Stimulated activated naive B cell treated with anti-CD40 and anti-IgM and Interleukin-4, amounts not matched to agents 10 μg/mL and 1 μg/mL and 100 μg/mL, for 72 hours (primary cell): ENCODE data around the gene HIVEP1.

Experiments used
- ATAC-seq, 2 donors: fragments of 150-1000 bp; cut with Tn5 transposase; replicated peaks; 2 replicates each; pipeline ENCODE4 v1.10.0; 2021; ENCODE audit warnings: moderate library complexity in 1 of 2
- DNase-seq: peaks from one replicate; pipeline ENCODE4 v3.0.0; 2021
- H3K27ac Mint-ChIP-seq: one replicate; pipeline ENCODE4 v1.8.0; 2022; ENCODE audit warnings: mild to moderate bottlenecking, mixed read lengths
- H3K27me3 Mint-ChIP-seq, 2 donors: one replicate each; pipeline ENCODE4 v1.8.0; 2022; ENCODE audit warnings: mixed read lengths in 2 of 2
- H3K36me3 Mint-ChIP-seq, 2 donors: one replicate each; pipeline ENCODE4 v1.8.0; 2022; ENCODE audit warnings: mixed read lengths in 2 of 2, mild to moderate bottlenecking in 1 of 2
- H3K4me1 Mint-ChIP-seq, 2 donors: one replicate each; pipeline ENCODE4 v1.8.0; 2022; ENCODE audit warnings: mixed read lengths in 2 of 2, mild to moderate bottlenecking in 1 of 2
- H3K4me3 Mint-ChIP-seq, 2 donors: one replicate each; pipeline ENCODE4 v1.8.0; 2022; ENCODE audit warnings: mild to moderate bottlenecking in 2 of 2, mixed read lengths in 2 of 2, moderate library complexity in 1 of 2
- H3K9me3 Mint-ChIP-seq, 2 donors: one replicate each; pipeline ENCODE4 v1.8.0; 2022; ENCODE audit warnings: mixed read lengths in 2 of 2, mild to moderate bottlenecking in 1 of 2

Gene HIVEP1

DNA sequence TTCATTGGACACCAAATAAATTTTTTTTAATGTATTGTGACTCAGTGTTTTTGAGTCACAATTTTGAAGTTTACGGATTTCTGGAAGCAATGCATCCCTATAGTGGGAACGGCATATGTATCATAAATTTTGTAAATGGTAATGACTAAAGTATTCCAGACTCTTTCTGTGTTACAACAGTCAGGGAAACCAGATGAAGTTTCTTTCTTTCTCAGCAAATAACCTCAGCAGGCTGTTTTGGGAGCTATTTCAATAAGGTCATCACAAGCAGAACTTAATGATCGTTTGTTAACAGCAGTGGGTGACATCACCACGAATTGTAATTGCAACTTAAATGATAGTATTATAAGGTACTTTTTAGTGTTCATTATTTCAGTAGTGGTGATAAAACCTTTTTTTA, 52.0 kb downstream of the HIVEP1 start:
- H3K4me1 Mint-ChIP-seq: peaks cover 37 to 49% of the 10 kb centered on the region in 2 donors
- peaks cover 20 to 33% of the 10 kb centered on the region in 2 donors for H3K36me3 Mint-ChIP-seq
- no peak for DNase-seq
- peaks cover 0 to 3% of the 10 kb centered on the region in 2 donors for H3K9me3 Mint-ChIP-seq
- H3K27ac Mint-ChIP-seq: no peak overlapping the region
- H3K27me3 Mint-ChIP-seq: no peaks in the 10 kb centered on the region
- H3K4me3 Mint-ChIP-seq: no peak overlapping the region
- ATAC-seq: no peak

GRCh38 chr6:12064538-12065071, 52.5 kb downstream of the HIVEP1 start:
- ATAC-seq (no peak), DNase-seq (no peak)
- Mint-ChIP-seq H3K27me3 (no peaks in the 10 kb centered on the region), H3K36me3 (peaks cover 18 to 29% of the 10 kb centered on the region in 2 donors), H3K4me3 (no peak overlapping the region), H3K4me1 (peaks cover 35 to 44% of the 10 kb centered on the region in 2 donors), H3K9me3 (peaks cover 0 to 3% of the 10 kb centered on the region in 2 donors), H3K27ac (peak overlapping the region; percentile 88)

- ATAC-seq: peak; percentile 44 to 48
Measured at GRCh38 chr6:12065321-12066140, 53.4 kb downstream of the HIVEP1 start.

GRCh38 chr6:12066297-12066696, 54.2 kb downstream of the HIVEP1 start:
- Mint-ChIP-seq H3K27ac (no peak overlapping the region), H3K4me1 (peaks cover 29 to 41% of the 10 kb centered on the region in 2 donors), H3K27me3 (no peaks in the 10 kb centered on the region), H3K4me3 (no peak overlapping the region), H3K9me3 (peaks cover 0 to 3% of the 10 kb centered on the region in 2 donors), H3K36me3 (peaks cover 21 to 27% of the 10 kb centered on the region in 2 donors)
- no peak for ATAC-seq
- DNase-seq: no peak

More at GRCh38 chr6:12065321-12066140, 53.4 kb downstream of the HIVEP1 start:
- Mint-ChIP-seq H3K27me3 (no peaks in the 10 kb centered on the region), H3K4me1 (peaks cover 32 to 40% of the 10 kb centered on the region in 2 donors), H3K36me3 (peaks cover 16 to 26% of the 10 kb centered on the region in 2 donors), H3K27ac (peak overlapping the region; percentile 88), H3K9me3 (peaks cover 0 to 3% of the 10 kb centered on the region in 2 donors), H3K4me3 (peak overlapping the region in 1 of 2 donors; percentile 30)
- no peak for DNase-seq

- H3K27me3 Mint-ChIP-seq: no peaks in the 10 kb centered on the region
- H3K4me1 Mint-ChIP-seq: peaks cover 33 to 36% of the 10 kb centered on the region in 2 donors
- H3K36me3 Mint-ChIP-seq: peaks cover 18 to 32% of the 10 kb centered on the region in 2 donors
- no peak overlapping the region for H3K27ac Mint-ChIP-seq
- peaks cover 0 to 3% of the 10 kb centered on the region in 2 donors for H3K9me3 Mint-ChIP-seq
- no peak for ATAC-seq
- no peak for DNase-seq
- no peak overlapping the region for H3K4me3 Mint-ChIP-seq
Measured at GRCh38 chr6:12068899-12069557, 56.9 kb downstream of the HIVEP1 start.

GRCh38 chr6:12069891-12070529, 57.9 kb downstream of the HIVEP1 start:
- Mint-ChIP-seq H3K9me3 (peaks cover 0 to 3% of the 10 kb centered on the region in 2 donors), H3K27me3 (no peaks in the 10 kb centered on the region), H3K36me3 (peaks cover 14 to 26% of the 10 kb centered on the region in 2 donors), H3K4me1 (peaks cover 25 to 30% of the 10 kb centered on the region in 2 donors), H3K4me3 (no peak overlapping the region), H3K27ac (peak overlapping the region; percentile 25)
- DNase-seq (no peak), ATAC-seq (no peak)

DNA sequence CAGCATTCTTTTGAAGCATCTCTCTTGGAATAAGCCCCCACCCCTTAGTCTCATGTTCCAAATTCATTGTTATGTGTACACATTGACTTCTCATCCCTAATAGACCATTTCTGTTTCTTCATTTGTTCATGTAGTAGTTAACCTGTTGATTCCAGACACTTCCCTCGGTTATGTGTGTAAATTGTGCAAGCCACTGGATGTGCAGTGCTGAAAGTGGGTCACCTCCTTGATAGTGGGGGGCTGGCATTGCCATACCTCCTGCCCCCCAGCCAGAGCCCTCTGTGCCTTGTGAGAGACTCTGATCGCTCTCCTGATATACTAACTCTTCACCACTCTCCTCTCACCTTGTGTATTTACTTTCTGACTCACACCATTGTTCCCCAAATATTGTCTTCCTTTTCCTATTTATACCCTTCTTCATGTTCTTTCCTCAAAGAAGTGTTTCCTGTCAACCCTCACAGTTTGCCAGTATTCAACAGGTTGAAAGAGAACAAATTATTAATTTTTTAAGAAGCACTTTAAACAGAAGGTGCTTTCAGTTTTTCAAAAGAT, 59.0 kb downstream of the HIVEP1 start:
- ATAC-seq: no peak
- H3K36me3 Mint-ChIP-seq: peaks cover 7 to 16% of the 10 kb centered on the region in 2 donors
- H3K27me3 Mint-ChIP-seq: no peaks in the 10 kb centered on the region
- H3K9me3 Mint-ChIP-seq: no peaks in the 10 kb centered on the region
- H3K27ac Mint-ChIP-seq: peak overlapping the region; percentile 1
- peaks cover 21 to 23% of the 10 kb centered on the region in 2 donors for H3K4me1 Mint-ChIP-seq
- no peak overlapping the region for H3K4me3 Mint-ChIP-seq
- DNase-seq: no peak

DNA sequence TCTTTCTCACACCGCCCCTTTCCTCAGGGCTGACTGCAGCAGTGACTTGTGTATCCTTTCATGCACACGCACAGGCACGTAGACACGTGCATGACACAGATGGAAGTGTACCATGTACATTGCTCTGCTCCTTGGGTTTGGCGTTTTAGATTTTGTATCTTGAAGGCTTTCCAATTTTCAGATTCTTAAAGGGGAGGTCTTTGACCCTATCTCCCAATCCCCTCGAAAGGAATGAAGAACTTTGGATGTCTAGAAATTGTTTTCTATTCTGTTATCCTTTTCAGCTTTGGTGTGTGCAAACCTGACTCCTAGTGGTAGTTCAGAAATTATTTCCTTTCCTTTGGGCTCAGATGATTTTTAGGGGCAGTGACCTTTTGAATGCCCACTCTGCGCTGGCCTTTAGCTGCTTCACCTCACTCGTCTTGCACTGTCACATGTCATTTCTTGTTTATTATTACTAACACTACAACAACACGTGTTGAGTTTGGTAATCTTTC, 63.0 kb downstream of the HIVEP1 start:
- H3K36me3 Mint-ChIP-seq: peaks cover 7 to 23% of the 10 kb centered on the region in 2 donors
- DNase-seq (no peak), ATAC-seq (no peak)
- H3K27ac Mint-ChIP-seq: no peak overlapping the region
- no peaks in the 10 kb centered on the region for H3K9me3 Mint-ChIP-seq
- no peaks in the 10 kb centered on the region for H3K27me3 Mint-ChIP-seq
- peaks cover 19 to 26% of the 10 kb centered on the region in 2 donors for H3K4me1 Mint-ChIP-seq
- H3K4me3 Mint-ChIP-seq: no peak overlapping the region

GRCh38 chr6:12077021-12077710, 65.1 kb downstream of the HIVEP1 start:
- DNase-seq: no peak
- Mint-ChIP-seq H3K9me3 (no peaks in the 10 kb centered on the region), H3K4me1 (peaks cover 26 to 35% of the 10 kb centered on the region in 2 donors), H3K4me3 (no peak overlapping the region), H3K27ac (no peak overlapping the region), H3K36me3 (peaks cover 3 to 27% of the 10 kb centered on the region in 2 donors), H3K27me3 (no peaks in the 10 kb centered on the region)
- ATAC-seq: no peak

DNA sequence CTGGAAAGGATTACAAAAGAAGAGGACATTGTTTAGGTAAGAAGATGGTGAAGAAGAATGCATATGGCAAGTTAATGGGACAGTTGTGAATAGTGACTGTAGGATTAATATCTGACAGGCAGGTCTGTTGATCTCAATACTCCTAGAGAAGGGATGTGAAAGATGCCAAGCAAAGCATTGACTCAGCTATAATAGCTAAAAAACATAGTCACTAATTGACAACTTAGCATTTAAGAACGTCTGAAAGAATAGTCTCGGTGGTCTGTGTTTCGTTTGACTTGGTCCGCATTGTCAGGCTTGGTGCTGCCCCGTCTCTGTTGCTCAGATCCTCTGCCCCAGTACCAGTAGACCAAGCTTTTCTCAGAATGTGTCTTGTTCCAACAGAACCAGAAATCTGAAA, 65.9 kb downstream of the HIVEP1 start:
- Mint-ChIP-seq H3K9me3 (no peaks in the 10 kb centered on the region), H3K27me3 (no peaks in the 10 kb centered on the region), H3K36me3 (peaks cover 3 to 22% of the 10 kb centered on the region in 2 donors), H3K4me1 (peaks cover 31 to 32% of the 10 kb centered on the region in 2 donors), H3K4me3 (no peak overlapping the region), H3K27ac (no peak overlapping the region)
- DNase-seq (no peak), ATAC-seq (no peak)

DNA sequence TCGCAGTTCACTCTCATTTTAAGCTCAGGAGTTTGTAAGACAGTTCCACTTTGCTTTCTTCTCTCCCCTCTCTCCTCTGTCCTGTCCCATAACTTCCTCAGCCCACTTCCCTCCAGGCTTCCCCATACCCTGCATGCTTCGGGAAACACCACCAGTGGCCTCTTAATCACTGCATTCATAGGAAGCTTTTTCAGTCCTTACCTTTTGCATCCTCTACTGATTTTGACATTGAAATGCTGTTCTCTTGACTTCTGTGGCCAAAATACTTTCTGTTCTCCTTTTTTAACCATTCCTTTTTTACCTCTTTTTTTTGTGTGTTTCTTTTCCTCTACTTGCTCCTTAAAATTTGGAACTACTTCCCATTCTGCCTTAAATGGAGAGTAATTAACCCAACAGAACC, 69.7 kb downstream of the HIVEP1 start:
- Mint-ChIP-seq H3K9me3 (no peaks in the 10 kb centered on the region), H3K27me3 (no peaks in the 10 kb centered on the region), H3K4me1 (peaks cover 37 to 48% of the 10 kb centered on the region in 2 donors), H3K27ac (peak overlapping the region; percentile 59), H3K4me3 (peak overlapping the region; percentile 11 to 54), H3K36me3 (peaks cover 6 to 18% of the 10 kb centered on the region in 2 donors)
- DNase-seq (no peak), ATAC-seq (peak; percentile 53 to 72)

DNA sequence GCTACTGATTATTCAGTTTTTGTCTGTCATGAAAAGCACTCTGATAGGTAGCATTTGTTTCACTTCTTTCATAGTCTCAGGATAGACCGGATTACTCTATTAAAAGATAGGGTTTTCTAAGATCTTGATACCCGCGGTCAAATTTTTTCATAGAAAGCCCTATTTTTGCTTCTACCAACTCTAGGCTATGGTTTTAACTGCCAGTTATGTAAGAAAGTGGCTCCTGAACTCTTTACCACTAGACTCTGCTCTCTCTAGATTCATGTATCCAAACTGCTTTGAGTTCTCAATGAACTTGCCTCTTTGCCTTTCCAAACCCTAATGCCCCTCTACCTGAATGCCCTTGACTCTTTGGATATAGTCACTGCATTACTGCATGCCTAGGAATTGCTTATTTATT, 70.3 kb downstream of the HIVEP1 start:
- Mint-ChIP-seq H3K36me3 (peaks cover 6 to 18% of the 10 kb centered on the region in 2 donors), H3K27me3 (no peaks in the 10 kb centered on the region), H3K27ac (no peak overlapping the region), H3K4me3 (no peak overlapping the region), H3K9me3 (no peaks in the 10 kb centered on the region), H3K4me1 (peaks cover 35 to 48% of the 10 kb centered on the region in 2 donors)
- no peak for DNase-seq
- no peak for ATAC-seq

DNA sequence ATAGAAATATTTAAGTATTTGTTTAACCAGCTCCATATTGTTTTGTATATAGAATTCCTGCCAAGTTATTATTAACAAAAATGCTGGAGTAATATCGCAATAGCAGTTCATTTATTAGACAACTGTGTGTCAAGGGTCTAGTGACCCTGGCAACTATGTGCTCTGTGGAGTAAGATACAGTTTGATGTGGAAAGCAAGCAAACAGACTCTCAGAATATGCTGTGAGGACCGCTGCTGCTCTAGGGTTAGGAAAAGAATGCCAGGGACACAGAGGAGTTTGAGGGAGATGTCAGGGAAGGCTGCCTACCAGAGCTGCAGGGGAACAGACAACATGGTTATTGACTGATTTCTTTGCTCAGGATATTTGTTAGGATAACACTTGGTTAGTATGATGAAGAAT, 71.2 kb downstream of the HIVEP1 start:
- Mint-ChIP-seq H3K4me3 (no peak overlapping the region), H3K4me1 (peaks cover 33 to 48% of the 10 kb centered on the region in 2 donors), H3K9me3 (no peaks in the 10 kb centered on the region), H3K36me3 (peaks cover 6 to 11% of the 10 kb centered on the region in 2 donors), H3K27ac (no peak overlapping the region), H3K27me3 (no peaks in the 10 kb centered on the region)
- no peak for ATAC-seq
- DNase-seq: no peak
